ENCODE measurements around the gene FARS2. TPM values are rescaled to one million over a fixed set of nuclear protein-coding genes. Genes with fewer than 3 reads are reported as not detected.

The FARS2 gene
- total RNA-seq, 2 experiments from 2014 or later = 13.8 to 14.3 TPM

- no peak for TF ChIP-seq EZH2phosphoT487 (IDR thresholded peaks at IDR 0.05; ENCODE audit: borderline replicate concordance, low read depth, low read length)
- TF ChIP-seq, protein P1, sequence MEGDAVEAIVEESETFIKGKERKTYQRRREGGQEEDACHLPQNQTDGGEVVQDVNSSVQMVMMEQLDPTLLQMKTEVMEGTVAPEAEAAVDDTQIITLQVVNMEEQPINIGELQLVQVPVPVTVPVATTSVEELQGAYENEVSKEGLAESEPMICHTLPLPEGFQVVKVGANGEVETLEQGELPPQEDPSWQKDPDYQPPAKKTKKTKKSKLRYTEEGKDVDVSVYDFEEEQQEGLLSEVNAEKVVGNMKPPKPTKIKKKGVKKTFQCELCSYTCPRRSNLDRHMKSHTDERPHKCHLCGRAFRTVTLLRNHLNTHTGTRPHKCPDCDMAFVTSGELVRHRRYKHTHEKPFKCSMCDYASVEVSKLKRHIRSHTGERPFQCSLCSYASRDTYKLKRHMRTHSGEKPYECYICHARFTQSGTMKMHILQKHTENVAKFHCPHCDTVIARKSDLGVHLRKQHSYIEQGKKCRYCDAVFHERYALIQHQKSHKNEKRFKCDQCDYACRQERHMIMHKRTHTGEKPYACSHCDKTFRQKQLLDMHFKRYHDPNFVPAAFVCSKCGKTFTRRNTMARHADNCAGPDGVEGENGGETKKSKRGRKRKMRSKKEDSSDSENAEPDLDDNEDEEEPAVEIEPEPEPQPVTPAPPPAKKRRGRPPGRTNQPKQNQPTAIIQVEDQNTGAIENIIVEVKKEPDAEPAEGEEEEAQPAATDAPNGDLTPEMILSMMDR (conservative IDR thresholded peaks at IDR 0.05; ENCODE audit: low read length) = no peak
- no peak for DNase-seq (ENCODE audit: low spot score)
Measured at GRCh38 chr6:5308066-5308465, 46.8 kb downstream of the FARS2 start.

DNA sequence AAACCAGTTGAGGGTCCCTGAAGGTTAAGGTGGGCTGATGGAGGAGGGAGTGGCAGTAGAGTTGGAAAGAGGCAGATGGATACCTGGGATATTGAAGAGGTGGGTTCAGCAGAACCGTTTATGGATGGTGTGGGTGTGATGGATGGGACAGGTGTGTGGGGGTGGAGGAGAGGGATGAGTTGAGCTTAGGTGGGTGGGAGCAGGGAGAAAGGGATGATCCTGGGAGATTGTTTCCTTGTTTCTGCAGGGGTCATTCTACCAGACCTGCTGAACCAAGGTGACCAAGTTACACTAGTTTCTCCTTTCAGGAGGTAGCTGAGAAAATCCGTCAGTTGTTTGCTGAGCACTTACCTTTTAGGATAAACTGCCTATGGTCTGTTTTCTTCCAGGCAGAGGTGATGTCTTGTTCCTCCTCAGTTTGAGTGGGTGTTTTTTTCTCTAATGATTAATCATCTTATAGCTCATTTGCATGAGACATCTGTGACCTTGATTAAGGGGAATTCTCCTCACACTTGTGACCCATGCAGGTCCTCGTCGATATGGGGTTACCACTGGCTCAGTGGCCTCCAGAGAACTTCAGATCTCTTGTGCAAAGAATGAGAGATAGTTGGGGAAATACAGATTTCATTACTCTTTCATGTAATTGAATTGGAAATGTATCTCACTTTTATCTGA is 53.0 kb downstream of the FARS2 start:
- intact Hi-C loops (cut with micrococcal nuclease; ENCODE audit: unreplicated experiment) = no loop called here
- H3K4me3 ChIP-seq (ENCODE audit: low read depth, low read length, poor library complexity, severe bottlenecking) = no peak overlapping the region
- TF ChIP-seq EZH2phosphoT487 (IDR thresholded peaks at IDR 0.05; ENCODE audit: borderline replicate concordance, low read depth, low read length) = no peak
- TF ChIP-seq, protein P1 (conservative IDR thresholded peaks at IDR 0.05; ENCODE audit: low read length) = no peak
- no peak overlapping the region for H3K27ac ChIP-seq (ENCODE audit: low read depth, low read length, poor library complexity, severe bottlenecking)
- POLR2A ChIA-PET = no interaction called here
- H3K4me2 ChIP-seq (ENCODE audit: low read length) = no peak overlapping the region
- H3K9me2 ChIP-seq (ENCODE audit: insufficient read depth, low read length) = no peaks in the 10 kb centered on the region
- no peak overlapping the region for H2AFZ ChIP-seq (ENCODE audit: low read length)
- H3K9me3 ChIP-seq (ENCODE audit: low read length) = no peaks in the 10 kb centered on the region
- no TSS peak for BruUV-seq (replicated peaks)
- CTCF ChIA-PET (ENCODE audit: unreplicated experiment) = no interaction called here
- H3K79me2 ChIP-seq (ENCODE audit: insufficient read depth, low read depth, low read length) = no peaks in the 10 kb centered on the region
- no peaks in the 10 kb centered on the region for H3K4me1 ChIP-seq (ENCODE audit: insufficient read depth, low read length, poor library complexity, severe bottlenecking)
- DNase-seq (ENCODE audit: low spot score) = no peak
- H4K20me1 ChIP-seq (ENCODE audit: insufficient read depth, low read length) = peaks cover 9% of the 10 kb centered on the region; the same call in 1 of the 2 replicates
- H3K36me3 ChIP-seq (ENCODE audit: insufficient read depth, low read length) = no peaks in the 10 kb centered on the region

More at GRCh38 chr6:5308066-5308465, 46.8 kb downstream of the FARS2 start:
- H3K27ac ChIP-seq (ENCODE audit: low read depth, low read length, poor library complexity, severe bottlenecking) = no peak overlapping the region
- peaks cover 2% of the 10 kb centered on the region for H3K4me1 ChIP-seq (ENCODE audit: insufficient read depth, low read length, poor library complexity, severe bottlenecking)
- H3K4me3 ChIP-seq (ENCODE audit: low read depth, low read length, poor library complexity, severe bottlenecking) = no peak overlapping the region
- H3K36me3 ChIP-seq (ENCODE audit: insufficient read depth, low read length) = no peaks in the 10 kb centered on the region
- ChIA-PET CTCF (ENCODE audit: unreplicated experiment) (no interaction called here), POLR2A (no interaction called here)
- H3K4me2 ChIP-seq (ENCODE audit: low read length) = no peak overlapping the region
- no peaks in the 10 kb centered on the region for H3K9me3 ChIP-seq (ENCODE audit: low read length)
- intact Hi-C loops (cut with micrococcal nuclease; ENCODE audit: unreplicated experiment) = no loop called here
- no peaks in the 10 kb centered on the region for H3K9me2 ChIP-seq (ENCODE audit: insufficient read depth, low read length)
- BruUV-seq (replicated peaks) = no TSS peak
- H3K79me2 ChIP-seq (ENCODE audit: insufficient read depth, low read depth, low read length) = no peaks in the 10 kb centered on the region
- H2AFZ ChIP-seq (ENCODE audit: low read length) = no peak overlapping the region
- peaks cover 12% of the 10 kb centered on the region for H4K20me1 ChIP-seq (ENCODE audit: insufficient read depth, low read length)

- intact Hi-C loops (cut with micrococcal nuclease; ENCODE audit: unreplicated experiment) = no loop called here
- Histone ChIP-seq H3K4me1 (ENCODE audit: insufficient read depth, low read length, poor library complexity, severe bottlenecking) (no peaks in the 10 kb centered on the region), H3K9me2 (ENCODE audit: insufficient read depth, low read length) (no peaks in the 10 kb centered on the region), H4K20me1 (ENCODE audit: insufficient read depth, low read length) (peaks cover 9% of the 10 kb centered on the region; the same call in 1 of the 2 replicates), H2AFZ (ENCODE audit: low read length) (no peak overlapping the region), H3K36me3 (ENCODE audit: insufficient read depth, low read length) (no peaks in the 10 kb centered on the region), H3K9me3 (ENCODE audit: low read length) (no peaks in the 10 kb centered on the region), H3K27ac (ENCODE audit: low read depth, low read length, poor library complexity, severe bottlenecking) (no peak overlapping the region), H3K4me3 (ENCODE audit: low read depth, low read length, poor library complexity, severe bottlenecking) (no peak overlapping the region), H3K4me2 (ENCODE audit: low read length) (no peak overlapping the region), H3K79me2 (ENCODE audit: insufficient read depth, low read depth, low read length) (no peaks in the 10 kb centered on the region)
- no TSS peak for BruUV-seq (replicated peaks)
- ChIA-PET CTCF (ENCODE audit: unreplicated experiment) (no interaction called here), POLR2A (no interaction called here)
- no peak for DNase-seq (ENCODE audit: low spot score)
- TF ChIP-seq, protein P1 (conservative IDR thresholded peaks at IDR 0.05; ENCODE audit: low read length) = no peak
- TF ChIP-seq EZH2phosphoT487 (IDR thresholded peaks at IDR 0.05; ENCODE audit: borderline replicate concordance, low read depth, low read length) = no peak
Measured at GRCh38 chr6:5315881-5316280, 54.6 kb downstream of the FARS2 start.
